Raji (cell line): ENCODE results near the gene EMC10.

Experiments
- POLR2A ChIP-seq: IDR thresholded peaks from 2 replicates; pipeline ENCODE4 v1.6.1; 2011; ENCODE audit warnings: low read depth, low read length, control low read depth; ENCODE audit not compliant: insufficient read depth

EMC10 gene

GRCh38 chr19:50465986-50466705, 10.2 kb upstream of the EMC10 start:
- TF ChIP-seq POLR2A = no peak

- TF ChIP-seq POLR2A = no peak
Observed at GRCh38 chr19:50466706-50467039, 9.6 kb upstream of the EMC10 start.

GRCh38 chr19:50467566-50467965, 8.7 kb upstream of the EMC10 start:
- no peak for TF ChIP-seq POLR2A

- TF ChIP-seq POLR2A = no peak
Observed at GRCh38 chr19:50468818-50469217, 7.5 kb upstream of the EMC10 start.

GRCh38 chr19:50475101-50475568, 1.2 kb upstream of the EMC10 start:
- no peak for TF ChIP-seq POLR2A

- TF ChIP-seq POLR2A = no peak
Observed at GRCh38 chr19:50475736-50476223, 527 bp upstream of the EMC10 start.

GRCh38 chr19:50476907-50477238, 566 bp downstream of the EMC10 start:
- no peak for TF ChIP-seq POLR2A

- TF ChIP-seq POLR2A = no peak
Observed at GRCh38 chr19:50477751-50478515, 1.6 kb downstream of the EMC10 start.

- no peak for TF ChIP-seq POLR2A
Observed at GRCh38 chr19:50478901-50479715, 2.8 kb downstream of the EMC10 start.

GRCh38 chr19:50479761-50480251, 3.5 kb downstream of the EMC10 start:
- no peak for TF ChIP-seq POLR2A

GRCh38 chr19:50480281-50481111, 4.2 kb downstream of the EMC10 start:
- TF ChIP-seq POLR2A = no peak

GRCh38 chr19:50481351-50482149, 5.2 kb downstream of the EMC10 start:
- no peak for TF ChIP-seq POLR2A

GRCh38 chr19:50482271-50482855, 6.1 kb downstream of the EMC10 start:
- TF ChIP-seq POLR2A = no peak
